HG02884 (cell line): ENCODE data around the gene DNASE2B.
"Not testable (repeated sequence)": the region's sequence is repeated elsewhere in the genome, so short reads cannot be mapped to it uniquely, and the experiment has no call there.

Experiments
- ATAC-seq: cut with Tn5 transposase; IDR thresholded peaks from one replicate; pipeline ENCODE4 v1.9.1; 2021; ENCODE audit warnings: mild to moderate bottlenecking, moderate library complexity; ENCODE audit not compliant: unreplicated experiment

DNASE2B gene

GRCh38 chr1:84442747-84443646 lies 44.7 kb downstream of the DNASE2B start:
- ATAC-seq: not testable (repeated sequence)

- ATAC-seq: not testable (repeated sequence)
These were observed 50.4 kb downstream of the DNASE2B start for GRCh38 chr1:84448704-84449103.

- no peak for ATAC-seq
These were observed 52.6 kb downstream of the DNASE2B start for GRCh38 chr1:84450910-84451309.

GRCh38 chr1:84452436-84452835 lies 54.2 kb downstream of the DNASE2B start:
- ATAC-seq: no peak

GRCh38 chr1:84462118-84462517 lies 63.8 kb downstream of the DNASE2B start:
- no peak for ATAC-seq
